ENCODE data around the gene PTP4A1.

The PTP4A1 gene

GRCh38 chr6:63574554-63574900, 2.2 kb downstream of the PTP4A1 start:
- no peak for DNase-seq (ENCODE audit: low read depth)
- TF ChIP-seq CTCF (conservative IDR thresholded peaks at IDR 0.05; ENCODE audit: low read depth, low read length): no peak
- H3K4me3 ChIP-seq (ENCODE audit: low read depth, low read length): peak overlapping the region; percentile 75

GRCh38 chr6:63576147-63576772, 4.0 kb downstream of the PTP4A1 start:
- no peak for TF ChIP-seq CTCF (conservative IDR thresholded peaks at IDR 0.05; ENCODE audit: low read depth, low read length)
- H3K4me3 ChIP-seq (ENCODE audit: low read depth, low read length): no peak overlapping the region
- no peak for DNase-seq (ENCODE audit: low read depth)

- no peak for DNase-seq (ENCODE audit: low read depth)
- H3K4me3 ChIP-seq (ENCODE audit: low read depth, low read length): no peak overlapping the region
- TF ChIP-seq CTCF (conservative IDR thresholded peaks at IDR 0.05; ENCODE audit: low read depth, low read length): no peak
These were observed 4.9 kb downstream of the PTP4A1 start for GRCh38 chr6:63576985-63577712.

- TF ChIP-seq CTCF (conservative IDR thresholded peaks at IDR 0.05; ENCODE audit: low read depth, low read length): no peak
- no peak for DNase-seq (ENCODE audit: low read depth)
- no peak overlapping the region for H3K4me3 ChIP-seq (ENCODE audit: low read depth, low read length)
These were observed 6.5 kb downstream of the PTP4A1 start for GRCh38 chr6:63578757-63579156.

- no peak for TF ChIP-seq CTCF (conservative IDR thresholded peaks at IDR 0.05; ENCODE audit: low read depth, low read length)
- no peak for DNase-seq (ENCODE audit: low read depth)
- H3K4me3 ChIP-seq (ENCODE audit: low read depth, low read length): no peak overlapping the region
These were observed 7.8 kb downstream of the PTP4A1 start for GRCh38 chr6:63579937-63580703.

- TF ChIP-seq CTCF (conservative IDR thresholded peaks at IDR 0.05; ENCODE audit: low read depth, low read length): no peak
- DNase-seq (ENCODE audit: low read depth): no peak
- H3K4me3 ChIP-seq (ENCODE audit: low read depth, low read length): no peak overlapping the region
These were observed 8.4 kb downstream of the PTP4A1 start for GRCh38 chr6:63580704-63580961.

Measured in choroid plexus epithelial cell (primary cell).